Erythroblast (primary cell): ENCODE measurements around the gene SLC23A3.
A peak's percentile ranks its signal among the peaks of the same experiment; 100 is the strongest.

ENCODE experiments used
- DNase-seq, 2 experiments: peaks; one replicate each; lab custom pipeline; 2025; lab: John Stamatoyannopoulos, UW
- GATA1 ChIP-seq: IDR thresholded peaks from 2 replicates; pipeline ENCODE4 v1.6.1; 2011; ENCODE audit warnings: low read depth, mild to moderate bottlenecking, control low read depth, low read length, moderate library complexity
- POLR2A ChIP-seq: IDR thresholded peaks from 2 replicates; pipeline ENCODE4 v1.6.1; 2011; ENCODE audit warnings: mild to moderate bottlenecking, low read length

SLC23A3 gene

GRCh38 chr2:219127037-219127635, 42.7 kb downstream of the SLC23A3 start:
- TF ChIP-seq GATA1 (no peak), POLR2A (no peak)
- no peak for DNase-seq

DNA sequence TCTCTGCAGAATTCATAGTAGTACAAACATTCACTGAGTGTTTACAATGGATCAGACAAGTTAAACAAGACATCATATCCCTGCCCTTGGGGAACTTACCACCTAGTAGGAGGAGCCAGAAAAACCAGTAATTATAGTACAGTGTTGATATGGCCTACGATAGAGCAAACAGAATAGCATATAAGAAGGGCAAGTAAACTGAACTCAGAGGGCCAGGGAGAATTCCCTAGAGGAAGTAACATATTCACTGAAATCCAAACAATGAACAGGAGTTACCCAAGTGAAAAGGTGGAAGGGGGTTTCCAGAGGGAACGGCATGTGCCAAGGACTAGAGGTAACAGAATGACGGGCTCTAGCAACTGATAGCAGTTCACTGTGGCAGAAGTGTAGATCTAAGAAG, 43.3 kb downstream of the SLC23A3 start:
- no peak for DNase-seq
- TF ChIP-seq GATA1 (no peak), POLR2A (no peak)

DNA sequence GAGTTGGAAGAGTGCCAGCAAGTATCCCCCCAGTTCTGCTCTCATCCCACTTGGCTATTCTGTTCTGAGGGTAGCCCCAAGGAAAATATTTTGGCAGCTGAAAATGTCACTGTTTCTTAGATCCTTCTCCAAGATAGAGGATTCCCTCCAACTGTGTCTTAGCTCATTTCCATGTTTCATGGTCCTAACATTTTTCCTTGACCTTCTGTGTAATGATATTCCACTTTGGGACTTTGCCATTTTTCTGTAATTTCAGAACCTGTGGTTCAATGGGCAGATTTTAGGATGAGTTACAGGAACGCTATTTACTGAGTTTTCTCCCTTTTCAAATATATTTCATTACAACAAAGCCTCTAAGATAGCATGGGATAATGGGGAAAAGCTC, 44.0 kb downstream of the SLC23A3 start:
- TF ChIP-seq POLR2A = no peak
- TF ChIP-seq GATA1 = no peak
- no peak for DNase-seq

DNA sequence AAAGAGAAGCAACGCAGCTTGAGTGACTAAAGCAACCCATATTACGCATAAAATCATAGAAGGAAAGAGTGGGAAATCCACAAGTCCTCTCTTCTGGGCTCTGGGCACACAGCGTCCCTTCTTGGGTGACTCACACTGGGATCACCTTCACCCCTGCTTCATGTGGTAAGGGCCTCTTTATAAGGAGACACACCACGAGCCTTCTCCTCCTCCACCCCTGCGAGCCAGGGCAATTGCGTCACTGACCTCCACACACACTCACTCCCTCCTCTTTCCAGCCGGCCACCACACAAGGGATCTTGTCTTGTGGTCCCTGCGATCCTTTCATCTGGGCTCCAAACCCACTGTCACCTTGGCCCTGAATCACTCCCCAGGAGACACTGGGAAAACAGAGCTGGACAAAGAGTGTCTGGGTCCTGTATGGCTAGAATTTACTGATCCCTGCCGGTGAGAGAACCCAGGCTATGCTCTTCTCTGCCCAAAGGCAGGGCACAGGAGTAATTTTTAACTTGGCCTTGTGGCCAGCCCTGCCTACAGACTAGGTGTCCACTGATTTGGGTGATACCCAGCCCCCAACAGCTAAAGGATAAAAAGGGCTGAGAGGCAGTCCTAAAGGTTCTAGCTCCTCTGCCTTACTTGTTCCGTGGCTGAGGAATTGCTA, 44.5 kb downstream of the SLC23A3 start:
- peak; percentile 19 to 29 for DNase-seq
- TF ChIP-seq GATA1 (no peak), POLR2A (no peak)

DNA sequence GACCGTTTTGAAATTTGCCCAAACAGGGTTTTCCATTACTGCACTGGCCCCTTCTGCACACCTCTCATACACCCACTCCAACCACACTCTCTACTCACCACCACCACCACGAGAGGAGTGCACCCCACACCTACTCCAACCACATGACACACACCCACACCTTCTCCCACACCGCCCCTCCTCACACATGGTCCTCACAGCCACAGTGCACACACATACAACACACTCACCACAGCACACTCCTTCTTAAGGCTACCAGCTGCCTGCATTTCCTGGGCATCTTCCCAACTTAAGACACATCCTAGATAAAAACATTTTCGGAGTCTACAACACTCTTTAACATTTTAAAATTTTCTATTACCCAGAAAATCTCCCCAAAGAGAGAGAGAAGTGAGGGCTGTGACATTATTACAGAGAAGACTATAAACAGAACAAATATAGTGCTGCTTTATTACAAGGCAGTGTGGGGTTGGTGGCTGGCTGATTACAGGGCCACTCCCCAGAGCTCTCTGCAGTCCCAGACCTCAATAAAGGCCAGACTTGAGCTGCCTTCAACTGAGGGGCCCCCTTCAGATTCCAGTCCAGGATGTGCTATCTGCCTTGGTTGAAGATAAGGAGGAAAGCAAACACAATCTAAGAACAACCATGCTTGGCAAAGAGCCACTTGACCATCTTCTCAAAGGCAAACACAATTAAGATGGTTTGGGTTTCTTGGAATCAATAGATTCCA, 45.3 kb downstream of the SLC23A3 start:
- DNase-seq = peak; percentile 38 to 72

DNA sequence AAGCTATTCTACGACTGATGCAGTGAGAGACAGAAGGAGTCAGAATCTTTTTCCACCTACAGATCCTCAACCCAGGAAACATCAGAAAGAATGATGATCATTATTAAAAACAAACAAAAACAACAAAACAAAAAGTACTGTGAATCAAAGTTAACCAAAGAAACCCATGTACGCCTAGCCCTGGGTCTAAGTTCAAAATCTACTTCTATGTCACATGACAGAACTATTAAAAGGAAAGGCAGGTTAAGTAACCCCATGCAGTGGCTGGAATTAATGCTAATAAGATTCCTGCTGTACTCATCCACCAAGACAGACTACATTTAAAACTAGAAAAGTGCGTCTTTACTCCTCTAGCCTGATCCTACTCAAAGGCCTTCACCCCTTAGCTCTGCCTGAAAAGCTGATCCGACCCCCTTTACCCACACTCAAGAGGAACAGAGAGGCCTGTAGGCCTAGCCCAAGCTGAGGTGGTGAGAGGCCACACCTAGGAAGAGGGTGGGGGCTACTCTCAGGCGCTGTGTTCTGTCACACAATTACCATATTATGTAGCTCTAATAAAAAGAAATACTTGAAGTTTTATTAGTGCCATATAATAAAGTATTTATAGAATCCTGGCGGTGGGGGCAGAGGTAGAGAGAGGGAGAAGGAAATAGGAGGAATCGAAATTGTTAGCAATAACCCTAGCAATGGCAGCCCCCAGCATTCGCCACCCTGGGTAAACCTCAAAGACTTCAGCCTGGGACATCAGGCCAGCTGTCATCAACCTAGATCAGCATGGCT, 46.3 kb downstream of the SLC23A3 start:
- TF ChIP-seq POLR2A (no peak), GATA1 (no peak)
- no peak for DNase-seq

More for the DNA sequence above, 45.3 kb downstream of the SLC23A3 start:
- TF ChIP-seq GATA1 = no peak
- TF ChIP-seq POLR2A = no peak

GRCh38 chr2:219122202-219122980, 47.4 kb downstream of the SLC23A3 start:
- no peak for DNase-seq
- no peak for TF ChIP-seq POLR2A
- TF ChIP-seq GATA1 = no peak

DNA sequence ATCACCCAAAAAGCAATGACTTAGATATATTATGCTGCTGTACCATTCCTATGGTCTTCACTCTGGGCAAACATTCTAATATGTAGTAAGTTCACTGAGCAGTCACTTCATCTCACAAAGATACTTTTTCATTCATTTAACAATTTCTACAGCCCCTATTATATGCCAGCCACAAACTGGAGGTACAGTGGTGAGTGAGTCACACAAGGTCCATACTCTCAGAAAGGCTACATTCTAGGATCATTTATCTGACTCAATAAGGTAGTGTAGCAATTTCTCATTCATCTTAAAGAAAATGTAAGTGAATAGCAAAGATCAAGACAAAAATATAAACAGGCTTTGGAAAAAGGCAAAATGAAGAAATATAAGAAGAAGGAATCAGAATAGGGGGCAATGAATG, 49.7 kb downstream of the SLC23A3 start:
- no peak for TF ChIP-seq GATA1
- no peak for TF ChIP-seq POLR2A
- no peak for DNase-seq

- DNase-seq = peak; percentile 39 to 69
- no peak for TF ChIP-seq GATA1
- no peak for TF ChIP-seq POLR2A
Measured at GRCh38 chr2:219119422-219120043, 50.3 kb downstream of the SLC23A3 start.

DNA sequence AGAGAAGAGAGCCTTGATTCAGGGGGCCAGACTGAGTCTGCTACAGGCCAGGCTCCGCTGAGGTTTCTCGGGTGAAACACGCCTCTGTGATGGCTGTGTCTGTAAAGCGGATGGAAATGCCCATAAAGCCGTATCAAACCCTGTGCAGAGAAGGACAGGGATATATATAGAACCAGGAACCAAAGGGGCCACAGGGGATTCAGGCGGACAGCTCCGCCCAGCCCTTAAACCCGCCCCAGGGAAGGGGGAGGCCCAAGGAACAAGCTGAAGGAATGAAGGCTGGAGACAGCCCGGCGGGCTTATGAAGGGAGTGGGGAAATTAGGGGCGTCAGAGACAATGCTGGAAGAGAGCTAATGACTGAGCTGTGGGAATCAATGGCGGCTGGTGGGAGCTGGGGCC, 51.3 kb downstream of the SLC23A3 start:
- TF ChIP-seq POLR2A (no peak), GATA1 (no peak)
- no peak for DNase-seq

DNA sequence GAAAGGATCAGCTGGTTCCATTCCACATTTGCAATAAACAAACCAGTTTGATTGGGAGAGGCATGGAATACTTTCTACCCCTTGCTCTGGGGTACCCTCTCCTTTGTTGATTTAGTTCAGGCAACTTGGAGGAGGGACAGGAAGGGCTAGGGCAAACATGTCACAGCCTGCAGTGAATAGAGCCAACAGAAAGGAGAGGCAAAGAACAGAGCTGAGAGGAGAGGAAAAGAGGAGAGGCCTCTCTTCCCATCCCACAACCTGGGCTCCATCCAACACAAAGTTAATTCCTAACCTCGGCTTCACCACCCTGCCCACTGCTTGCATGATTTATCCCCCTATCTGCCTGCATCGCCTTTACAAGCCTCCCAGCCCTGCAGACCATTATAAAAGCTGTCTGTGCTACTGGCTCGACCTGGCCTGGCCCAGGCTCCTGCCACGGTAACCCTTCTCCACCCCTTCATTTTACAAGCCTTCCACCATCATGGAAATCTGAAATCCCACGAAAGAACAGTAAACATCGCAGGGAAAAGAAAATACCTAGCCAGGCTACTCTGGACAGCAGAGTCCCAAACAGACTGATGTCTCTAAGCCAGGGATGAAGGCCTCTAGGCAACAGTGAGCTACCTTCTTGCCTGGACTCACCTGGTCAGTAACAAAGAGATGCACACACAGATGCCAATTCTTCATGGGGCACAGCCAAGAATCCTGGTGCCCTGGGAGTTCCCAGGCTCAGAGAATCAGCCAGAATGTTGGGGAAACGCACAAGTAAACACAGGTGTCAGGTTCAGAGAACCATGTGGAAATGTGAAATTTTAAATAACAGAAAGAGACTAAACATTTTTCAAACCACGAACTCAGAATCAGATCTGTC, 52.8 kb downstream of the SLC23A3 start:
- no peak for DNase-seq
- TF ChIP-seq GATA1 = no peak

DNA sequence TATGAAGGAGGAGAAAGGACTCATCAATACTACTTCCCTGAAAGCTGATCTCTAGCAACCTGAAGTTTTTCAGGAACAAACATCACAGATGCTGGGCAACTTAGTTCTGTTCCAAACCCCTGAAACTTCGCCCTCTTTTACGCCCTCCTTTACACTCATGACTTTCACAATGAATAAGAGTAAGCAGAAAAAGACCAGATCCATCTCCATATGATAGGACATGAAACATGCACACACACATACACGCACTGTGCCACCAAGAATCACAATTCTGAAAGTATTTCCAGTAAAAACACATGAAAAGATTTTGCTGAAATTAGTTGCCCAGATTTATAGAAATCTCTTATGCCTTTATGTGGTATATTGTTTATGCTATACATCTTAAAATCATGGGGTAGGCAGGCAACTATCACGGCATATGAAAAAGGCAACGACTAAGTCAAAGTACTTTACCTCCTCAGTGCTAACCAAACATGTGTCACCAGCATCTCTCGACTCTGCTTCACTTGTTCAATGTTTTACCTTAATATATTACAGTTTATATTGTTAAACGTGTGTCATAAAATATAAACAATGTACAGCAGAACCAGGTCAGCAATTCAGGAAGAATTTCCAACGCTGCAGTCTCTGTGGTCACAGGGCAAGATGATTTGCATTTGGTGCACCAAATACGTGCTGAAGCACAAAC, 57.0 kb downstream of the SLC23A3 start:
- TF ChIP-seq GATA1 (no peak), POLR2A (no peak)
- no peak for DNase-seq
